ENCODE measurements around the gene MTHFD1L. TPM values are rescaled to one million over a fixed set of nuclear protein-coding genes. Genes with fewer than 3 reads are reported as not detected.

MTHFD1L gene
- total RNA-seq, 4 donors from 2014 or later, result 3.3 to 7.8 (median 3.8) TPM

GRCh38 chr6:151009576-151009975 is 144.1 kb downstream of the MTHFD1L start:
- no peak for TF ChIP-seq CTCF (IDR thresholded peaks at IDR 0.05; ENCODE audit: low read depth)

- no peak for TF ChIP-seq CTCF (IDR thresholded peaks at IDR 0.05; ENCODE audit: low read depth)
These were observed 144.6 kb downstream of the MTHFD1L start for GRCh38 chr6:151010071-151010470.

- TF ChIP-seq CTCF (IDR thresholded peaks at IDR 0.05; ENCODE audit: low read depth), result no peak
These were observed 147.1 kb downstream of the MTHFD1L start for GRCh38 chr6:151012321-151013294.

- TF ChIP-seq CTCF (IDR thresholded peaks at IDR 0.05; ENCODE audit: low read depth), result no peak
These were observed 149.1 kb downstream of the MTHFD1L start for GRCh38 chr6:151014404-151015100.

- no peak for TF ChIP-seq CTCF (IDR thresholded peaks at IDR 0.05; ENCODE audit: low read depth)
These were observed 149.7 kb downstream of the MTHFD1L start for GRCh38 chr6:151015101-151015700.

GRCh38 chr6:151016107-151016506 is 150.6 kb downstream of the MTHFD1L start:
- TF ChIP-seq CTCF (IDR thresholded peaks at IDR 0.05; ENCODE audit: low read depth), result no peak

- no peak for TF ChIP-seq CTCF (IDR thresholded peaks at IDR 0.05; ENCODE audit: low read depth)
These were observed 152.5 kb downstream of the MTHFD1L start for GRCh38 chr6:151018046-151018445.
